B cell (primary cell): ENCODE data around the gene GHR.

ENCODE experiments used
- CTCF ChIP-seq: fragments of 200-600 bp; IDR thresholded peaks from one replicate; pipeline ENCODE4 v1.8.0; 2022; ENCODE audit warnings: antibody characterized with exemption, mild to moderate bottlenecking
- EZH2 ChIP-seq: IDR thresholded peaks from 2 replicates; pipeline ENCODE4 v1.6.1; 2012; ENCODE audit warnings: borderline replicate concordance, low read depth, mild to moderate bottlenecking, moderate library complexity, low read length; ENCODE audit not compliant: insufficient read depth, poor library complexity, severe bottlenecking

- TF ChIP-seq CTCF (no peak), EZH2 (no peak)
These were observed 346.8 kb downstream of the GHR start for GRCh38 chr5:42770003-42770402.
